Osteocyte (in vitro differentiated cells): ENCODE results near the gene ZNF823. TPM values are rescaled to one million over a fixed set of nuclear protein-coding genes. Genes with fewer than 3 reads are reported as not detected.
"Not testable (repeated sequence)": the region's sequence is repeated elsewhere in the genome, so short reads cannot be mapped to it uniquely, and the experiment has no call there.

Experiments used
- DNase-seq: peaks from one replicate; pipeline ENCODE4 v3.0.0; 2021; ENCODE audit warnings: mixed read lengths; ENCODE audit not compliant: unreplicated experiment; ENCODE audit errors: extremely low spot score
- H3K27ac Mint-ChIP-seq: one replicate; pipeline ENCODE4 v1.8.0; 2021; ENCODE audit warnings: mild to moderate bottlenecking, mixed read lengths; ENCODE audit not compliant: unreplicated experiment
- H3K27me3 Mint-ChIP-seq: one replicate; pipeline ENCODE4 v1.8.0; 2021; ENCODE audit warnings: mixed read lengths; ENCODE audit not compliant: unreplicated experiment
- H3K36me3 Mint-ChIP-seq: one replicate; pipeline ENCODE4 v1.8.0; 2021; ENCODE audit warnings: mixed read lengths; ENCODE audit not compliant: unreplicated experiment
- H3K4me1 Mint-ChIP-seq: one replicate; pipeline ENCODE4 v1.8.0; 2021; ENCODE audit warnings: mixed read lengths; ENCODE audit not compliant: unreplicated experiment
- H3K4me3 Mint-ChIP-seq: one replicate; pipeline ENCODE4 v1.8.0; 2021; ENCODE audit warnings: mild to moderate bottlenecking, moderate library complexity, mixed read lengths; ENCODE audit not compliant: unreplicated experiment
- H3K9me3 Mint-ChIP-seq: one replicate; pipeline ENCODE4 v1.8.0; 2021; ENCODE audit warnings: mixed read lengths; ENCODE audit not compliant: unreplicated experiment
- CTCF ChIP-seq: fragments of 200-600 bp; sonication (generic); IDR thresholded peaks from 2 replicates; pipeline ENCODE4 v1.5.0; 2021; ENCODE audit warnings: antibody characterized with exemption, mild to moderate bottlenecking, moderate library complexity
- total RNA-seq: library from RNA; stranded (reverse); gene quantifications from 2 replicates; pipeline ENCODE4 v1.2.1, GENCODE V29; 2021

ZNF823 gene
- total RNA-seq, 1 donor from 2014 or later, result 4.1 TPM

- Mint-ChIP-seq H3K27ac (no peak overlapping the region), H3K4me1 (no peaks in the 10 kb centered on the region), H3K9me3 (peaks cover 26% of the 10 kb centered on the region), H3K4me3 (no peak overlapping the region), H3K36me3 (peaks cover 21% of the 10 kb centered on the region), H3K27me3 (no peaks in the 10 kb centered on the region)
- TF ChIP-seq CTCF, result no peak
- no peak for DNase-seq
Measured at GRCh38 chr19:11680689-11681302, 58.0 kb downstream of the ZNF823 start.

- Mint-ChIP-seq H3K4me3 (no peak overlapping the region), H3K4me1 (peaks cover 3% of the 10 kb centered on the region), H3K36me3 (peaks cover 13% of the 10 kb centered on the region), H3K27ac (no peak overlapping the region), H3K27me3 (no peaks in the 10 kb centered on the region), H3K9me3 (peaks cover 13% of the 10 kb centered on the region)
- no peak for DNase-seq
- TF ChIP-seq CTCF, result no peak
Measured at GRCh38 chr19:11678504-11678903, 60.2 kb downstream of the ZNF823 start.

GRCh38 chr19:11676661-11677600 lies 61.8 kb downstream of the ZNF823 start:
- H3K27me3 Mint-ChIP-seq, DNase-seq, H3K4me1 Mint-ChIP-seq, H3K4me3 Mint-ChIP-seq, H3K27ac Mint-ChIP-seq, H3K9me3 Mint-ChIP-seq: not testable (repeated sequence)
- H3K36me3 Mint-ChIP-seq, result peaks cover 15% of the 10 kb centered on the region

- no peak overlapping the region for H3K4me3 Mint-ChIP-seq
- no peak for DNase-seq
- H3K4me1 Mint-ChIP-seq, result peaks cover 3% of the 10 kb centered on the region
- no peak overlapping the region for H3K27ac Mint-ChIP-seq
- peaks cover 12% of the 10 kb centered on the region for H3K36me3 Mint-ChIP-seq
- no peak for TF ChIP-seq CTCF
- no peaks in the 10 kb centered on the region for H3K27me3 Mint-ChIP-seq
- H3K9me3 Mint-ChIP-seq, result peaks cover 8% of the 10 kb centered on the region
Measured at GRCh38 chr19:11675569-11675968, 63.2 kb downstream of the ZNF823 start.

- Mint-ChIP-seq H3K36me3 (peaks cover 8% of the 10 kb centered on the region), H3K4me3 (peak overlapping the region; percentile 74), H3K27ac (no peak overlapping the region), H3K27me3 (no peaks in the 10 kb centered on the region), H3K4me1 (peaks cover 3% of the 10 kb centered on the region), H3K9me3 (peaks cover 10% of the 10 kb centered on the region)
- no peak for TF ChIP-seq CTCF
- DNase-seq, result no peak
Measured at GRCh38 chr19:11674067-11674492, 64.7 kb downstream of the ZNF823 start.
